ENCODE measurements around the gene KRT32. TPM values are rescaled to one million over a fixed set of nuclear protein-coding genes. Genes with fewer than 3 reads are reported as not detected.
"Not testable (repeated sequence)": the region's sequence is repeated elsewhere in the genome, so short reads cannot be mapped to it uniquely, and the experiment has no call there.

KRT32 gene
- total RNA-seq, 4 donors from 2014 or later, result not detected

DNA sequence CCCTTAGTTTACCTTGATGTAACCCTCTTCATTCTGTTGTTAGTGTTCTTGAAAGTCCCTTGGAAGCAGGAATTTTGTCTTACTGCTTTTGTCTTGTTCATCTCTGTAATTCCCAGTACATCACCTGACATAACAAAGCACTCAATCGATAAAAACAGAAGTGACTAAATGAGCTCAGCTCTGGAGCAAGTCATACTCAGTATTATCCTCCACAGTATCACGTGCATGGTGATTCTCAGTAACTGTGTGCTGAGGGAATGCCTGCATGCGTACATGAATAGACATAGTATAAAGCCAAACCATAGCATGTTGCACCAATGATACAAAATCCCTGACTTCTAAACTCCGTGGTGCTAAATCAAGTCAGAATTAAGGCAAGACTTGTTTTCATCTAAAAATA, 33.6 kb downstream of the KRT32 start:
- ATAC-seq (ENCODE audit: low FRiP score) (no peak), DNase-seq (ENCODE audit: low spot score) (no peak)
- TF ChIP-seq, protein P1, sequence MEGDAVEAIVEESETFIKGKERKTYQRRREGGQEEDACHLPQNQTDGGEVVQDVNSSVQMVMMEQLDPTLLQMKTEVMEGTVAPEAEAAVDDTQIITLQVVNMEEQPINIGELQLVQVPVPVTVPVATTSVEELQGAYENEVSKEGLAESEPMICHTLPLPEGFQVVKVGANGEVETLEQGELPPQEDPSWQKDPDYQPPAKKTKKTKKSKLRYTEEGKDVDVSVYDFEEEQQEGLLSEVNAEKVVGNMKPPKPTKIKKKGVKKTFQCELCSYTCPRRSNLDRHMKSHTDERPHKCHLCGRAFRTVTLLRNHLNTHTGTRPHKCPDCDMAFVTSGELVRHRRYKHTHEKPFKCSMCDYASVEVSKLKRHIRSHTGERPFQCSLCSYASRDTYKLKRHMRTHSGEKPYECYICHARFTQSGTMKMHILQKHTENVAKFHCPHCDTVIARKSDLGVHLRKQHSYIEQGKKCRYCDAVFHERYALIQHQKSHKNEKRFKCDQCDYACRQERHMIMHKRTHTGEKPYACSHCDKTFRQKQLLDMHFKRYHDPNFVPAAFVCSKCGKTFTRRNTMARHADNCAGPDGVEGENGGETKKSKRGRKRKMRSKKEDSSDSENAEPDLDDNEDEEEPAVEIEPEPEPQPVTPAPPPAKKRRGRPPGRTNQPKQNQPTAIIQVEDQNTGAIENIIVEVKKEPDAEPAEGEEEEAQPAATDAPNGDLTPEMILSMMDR (IDR thresholded peaks at IDR 0.05), result no peak

DNA sequence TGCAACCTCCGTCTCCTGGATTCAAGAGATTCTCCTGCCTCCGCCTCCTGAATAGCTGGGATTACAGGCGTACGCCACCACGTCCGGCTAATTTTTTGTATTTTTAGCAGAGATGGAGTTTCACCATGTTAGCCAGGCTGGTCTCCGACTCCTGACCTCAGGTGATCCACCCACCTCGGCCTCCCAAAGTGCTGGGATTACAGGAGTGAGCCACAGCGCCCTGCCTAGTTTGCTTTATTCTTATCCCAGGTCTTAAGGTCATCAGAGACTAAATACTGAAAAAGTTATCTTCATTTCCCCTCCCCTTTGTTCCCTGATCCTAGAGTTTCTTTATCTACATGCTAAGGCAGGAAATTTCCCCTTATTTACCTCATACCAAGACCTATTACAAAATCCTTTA, 36.8 kb downstream of the KRT32 start:
- not testable (repeated sequence) for ATAC-seq (ENCODE audit: low FRiP score)

DNA sequence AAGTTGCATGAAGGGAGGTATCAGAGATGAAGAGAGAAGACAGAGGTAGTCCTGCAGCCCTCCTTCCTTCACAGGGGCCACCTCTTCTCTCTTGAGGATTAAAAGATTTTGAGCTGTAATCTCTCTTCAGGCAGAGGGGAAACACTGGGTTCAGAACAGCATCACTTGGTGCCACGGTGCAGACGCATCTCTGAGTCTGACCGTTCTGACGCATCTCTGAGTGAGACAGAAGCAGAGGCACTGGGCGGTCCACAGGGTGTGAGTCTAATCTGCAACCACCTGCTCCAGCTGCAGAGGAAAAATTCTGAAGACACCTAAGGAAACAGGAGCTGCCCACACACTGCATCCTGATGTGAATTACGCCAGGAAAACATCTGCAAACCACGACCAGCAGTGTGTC, 37.5 kb downstream of the KRT32 start:
- TF ChIP-seq, protein P1 (IDR thresholded peaks at IDR 0.05), result no peak
- no peak for DNase-seq (ENCODE audit: low spot score)
- no peak for ATAC-seq (ENCODE audit: low FRiP score)

More for the DNA sequence above, 36.8 kb downstream of the KRT32 start:
- DNase-seq (ENCODE audit: low spot score), result not testable (repeated sequence)

DNA sequence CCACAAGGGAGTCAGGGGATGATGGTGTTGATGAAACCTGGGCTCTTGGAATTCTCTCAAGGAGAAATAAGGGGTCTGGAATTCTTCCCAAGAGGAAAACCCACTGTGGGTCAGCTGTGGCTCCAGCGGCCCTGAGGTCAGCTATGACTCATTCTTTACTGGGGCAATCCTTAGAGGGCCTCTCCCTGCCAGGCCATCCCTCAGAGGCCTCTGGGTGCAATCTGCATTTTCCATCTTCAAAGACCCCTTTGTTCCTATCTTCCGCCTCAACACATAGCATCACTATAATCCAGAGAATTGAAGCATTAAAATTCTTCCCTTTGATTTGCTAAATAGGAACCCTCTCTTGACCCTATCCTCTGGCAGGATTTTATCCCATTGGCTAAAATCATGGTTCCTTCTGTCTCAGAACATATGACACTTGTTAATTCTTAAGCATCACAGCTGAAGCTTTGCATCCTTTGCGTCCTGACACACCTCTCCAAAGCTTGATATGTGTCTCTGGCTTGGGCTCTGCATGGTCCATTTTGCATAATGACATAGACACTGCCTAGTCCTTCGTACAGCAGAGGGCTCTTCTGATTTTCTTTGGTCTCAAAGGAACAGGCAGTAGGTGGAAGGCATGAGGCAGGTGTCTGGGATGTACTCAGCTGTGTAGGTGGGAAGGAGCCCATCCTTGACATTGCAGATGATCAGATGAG, 38.4 kb downstream of the KRT32 start:
- ATAC-seq (ENCODE audit: low FRiP score) (no peak), DNase-seq (ENCODE audit: low spot score) (no peak)
- TF ChIP-seq, protein P1 (IDR thresholded peaks at IDR 0.05), result no peak

DNA sequence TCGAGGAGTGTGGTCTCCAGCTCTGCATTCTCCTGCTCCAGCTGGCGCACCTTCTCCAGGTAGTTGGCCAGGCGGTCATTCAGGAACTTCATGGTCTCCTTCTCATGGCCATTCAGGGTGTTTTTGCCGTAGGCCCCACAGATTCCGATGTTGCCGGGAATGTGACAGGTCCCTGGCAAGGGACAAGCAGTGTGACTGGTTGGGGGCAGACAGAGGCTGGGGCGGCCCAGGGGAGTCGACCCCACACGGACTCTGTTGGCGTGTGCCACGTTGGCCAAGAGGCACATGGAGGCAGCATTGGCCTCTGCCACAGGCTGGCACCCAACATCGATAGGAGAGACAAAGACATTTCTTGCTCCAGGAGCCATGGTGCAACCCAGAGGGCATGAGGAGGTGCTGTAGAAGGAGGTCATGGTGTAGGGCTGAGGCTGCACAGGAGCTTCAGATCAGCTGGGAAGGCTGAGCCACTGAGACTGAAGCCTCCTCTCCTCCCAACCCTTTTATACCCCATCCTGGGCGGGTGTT, 43.0 kb downstream of the KRT32 start, which contains the start of gene KRT37:
TSS of gene KRT37 (minus strand) at position 475 of the 525 bp plus-strand sequence. CDS start at position 413, 62 bp downstream.
- DNase-seq (ENCODE audit: low spot score) (no peak), ATAC-seq (ENCODE audit: low FRiP score) (no peak)
- TF ChIP-seq, protein P1 (IDR thresholded peaks at IDR 0.05), result no peak

DNA sequence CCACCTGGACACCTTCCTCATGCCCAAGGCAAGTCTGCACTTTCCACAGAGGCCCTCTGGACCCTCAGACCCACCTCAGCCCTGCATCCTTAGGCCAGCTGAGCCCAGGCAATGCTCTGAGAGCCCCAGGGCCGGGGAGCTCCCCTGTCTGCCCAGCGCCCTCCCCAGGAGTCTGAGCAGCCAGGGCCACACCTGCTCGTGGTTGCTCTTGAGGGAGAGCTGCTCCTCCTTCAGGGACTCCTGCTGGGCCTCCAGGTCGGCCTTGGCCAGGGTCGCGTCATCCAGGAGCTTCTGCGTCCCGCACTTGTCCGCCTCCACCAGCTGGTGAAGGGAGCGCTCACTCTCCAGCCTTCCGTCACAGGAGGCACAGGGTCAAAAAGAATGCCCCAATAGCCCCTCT, 44.6 kb downstream of the KRT32 start:
- ATAC-seq (ENCODE audit: low FRiP score); DNase-seq (ENCODE audit: low spot score): not testable (repeated sequence)

DNA sequence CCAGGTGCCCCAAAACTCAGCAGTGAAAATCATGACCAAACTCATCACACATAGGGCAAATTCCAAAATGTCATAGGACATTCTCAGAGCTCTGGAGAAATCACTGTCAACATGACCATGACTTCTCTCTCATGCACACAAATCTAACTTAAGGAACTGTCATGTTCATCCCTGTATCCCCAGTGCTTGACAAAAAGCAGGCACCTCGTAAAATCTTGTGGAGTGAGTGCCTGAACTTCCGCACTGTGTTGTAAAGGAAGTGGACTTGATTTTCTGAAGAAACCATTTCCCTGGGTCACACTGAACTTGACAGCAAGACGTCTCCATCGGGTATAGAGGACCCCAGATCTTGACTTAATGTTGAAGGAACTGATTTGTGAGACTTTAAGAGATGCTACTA, 45.6 kb downstream of the KRT32 start:
- DNase-seq (ENCODE audit: low spot score) (no peak), ATAC-seq (ENCODE audit: low FRiP score) (no peak)
- TF ChIP-seq, protein P1 (IDR thresholded peaks at IDR 0.05), result no peak

DNA sequence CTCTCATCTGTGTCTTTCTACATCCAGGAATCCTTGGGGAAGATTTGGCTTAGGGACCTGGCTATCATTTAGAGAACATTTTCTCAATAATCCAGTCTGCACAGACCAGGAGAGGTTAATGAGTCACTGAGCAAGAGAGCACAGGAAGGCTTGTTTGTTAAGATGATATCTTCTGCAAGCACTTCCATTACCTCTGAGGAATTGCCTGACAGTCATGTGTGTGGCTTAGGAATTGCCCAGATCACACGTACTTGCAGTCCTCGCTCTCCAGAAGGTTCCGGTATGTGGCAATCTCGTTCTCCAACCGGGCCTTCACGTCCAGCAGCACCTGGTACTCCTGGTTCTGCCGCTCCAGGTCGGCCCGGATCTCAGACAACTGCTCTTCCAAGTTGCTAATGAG, 46.1 kb downstream of the KRT32 start:
- TF ChIP-seq, protein P1 (IDR thresholded peaks at IDR 0.05), result no peak
- ATAC-seq (ENCODE audit: low FRiP score), result no peak
- no peak for DNase-seq (ENCODE audit: low spot score)

Measured in omental fat pad (tissue), 4 donors.